Ovary (tissue), 3 donors: ENCODE results near the gene PTPN1.
"Not testable (repeated sequence)": the region's sequence is repeated elsewhere in the genome, so short reads cannot be mapped to it uniquely, and the experiment has no call there.

Experiments used
- EP300 ChIP-seq: sonication (generic); formaldehyde crosslinking; IDR thresholded peaks from one replicate; pipeline ENCODE4 v1.6.1; 2017; ENCODE audit warnings: antibody characterized with exemption
- POLR2A ChIP-seq: fragments of 450-650 bp; IDR thresholded peaks from one replicate; pipeline ENCODE4 v1.6.1; 2017; ENCODE audit warnings: antibody characterized with exemption, mild to moderate bottlenecking, moderate library complexity
- TF ChIP-seq, protein P1 (sequence below), 3 donors: fragments of 450-650 bp in 2 of 3; fragments of 200-600 bp in 1 of 3; IDR thresholded peaks; one replicate each; pipeline versions ENCODE4 v1.5.1 to v1.8.0; 2016 to 2022; ENCODE audit warnings: antibody characterized with exemption in 3 of 3, mild to moderate bottlenecking in 1 of 3
- donor health status: DM: no; HTN: no; CAD: no.

DNA sequence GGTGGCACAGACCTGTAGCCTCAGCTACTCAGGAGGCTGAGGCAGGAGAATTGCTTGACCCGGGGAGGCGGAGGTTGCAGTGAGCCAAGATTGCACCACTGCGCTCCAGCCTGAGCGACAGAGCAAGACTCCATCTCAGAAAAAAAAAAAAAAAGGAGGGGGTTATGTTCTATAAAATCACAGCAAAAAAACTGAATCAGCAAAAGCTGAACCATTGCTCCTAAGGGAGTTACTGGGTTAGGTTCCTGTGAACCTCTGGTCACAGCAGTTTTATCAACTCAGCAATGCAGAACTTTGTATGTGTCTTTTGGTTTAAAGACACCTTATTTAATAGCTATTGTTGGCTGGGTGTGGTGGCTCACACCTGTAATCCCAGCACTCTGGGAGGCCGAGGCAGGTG is 88.6 kb downstream of the PTPN1 start:
- TF ChIP-seq, protein P1, sequence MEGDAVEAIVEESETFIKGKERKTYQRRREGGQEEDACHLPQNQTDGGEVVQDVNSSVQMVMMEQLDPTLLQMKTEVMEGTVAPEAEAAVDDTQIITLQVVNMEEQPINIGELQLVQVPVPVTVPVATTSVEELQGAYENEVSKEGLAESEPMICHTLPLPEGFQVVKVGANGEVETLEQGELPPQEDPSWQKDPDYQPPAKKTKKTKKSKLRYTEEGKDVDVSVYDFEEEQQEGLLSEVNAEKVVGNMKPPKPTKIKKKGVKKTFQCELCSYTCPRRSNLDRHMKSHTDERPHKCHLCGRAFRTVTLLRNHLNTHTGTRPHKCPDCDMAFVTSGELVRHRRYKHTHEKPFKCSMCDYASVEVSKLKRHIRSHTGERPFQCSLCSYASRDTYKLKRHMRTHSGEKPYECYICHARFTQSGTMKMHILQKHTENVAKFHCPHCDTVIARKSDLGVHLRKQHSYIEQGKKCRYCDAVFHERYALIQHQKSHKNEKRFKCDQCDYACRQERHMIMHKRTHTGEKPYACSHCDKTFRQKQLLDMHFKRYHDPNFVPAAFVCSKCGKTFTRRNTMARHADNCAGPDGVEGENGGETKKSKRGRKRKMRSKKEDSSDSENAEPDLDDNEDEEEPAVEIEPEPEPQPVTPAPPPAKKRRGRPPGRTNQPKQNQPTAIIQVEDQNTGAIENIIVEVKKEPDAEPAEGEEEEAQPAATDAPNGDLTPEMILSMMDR (IDR thresholded peaks at IDR 0.05): not testable (repeated sequence)
- not testable (repeated sequence) for TF ChIP-seq EP300, POLR2A
